ELR (cell line): ENCODE results near the gene MAN1A1.

Experiments used
- DNase-seq: peaks from one replicate; pipeline ENCODE4 v3.0.0-alpha.2; 2015; ENCODE audit warnings: low read depth

Gene MAN1A1

DNA sequence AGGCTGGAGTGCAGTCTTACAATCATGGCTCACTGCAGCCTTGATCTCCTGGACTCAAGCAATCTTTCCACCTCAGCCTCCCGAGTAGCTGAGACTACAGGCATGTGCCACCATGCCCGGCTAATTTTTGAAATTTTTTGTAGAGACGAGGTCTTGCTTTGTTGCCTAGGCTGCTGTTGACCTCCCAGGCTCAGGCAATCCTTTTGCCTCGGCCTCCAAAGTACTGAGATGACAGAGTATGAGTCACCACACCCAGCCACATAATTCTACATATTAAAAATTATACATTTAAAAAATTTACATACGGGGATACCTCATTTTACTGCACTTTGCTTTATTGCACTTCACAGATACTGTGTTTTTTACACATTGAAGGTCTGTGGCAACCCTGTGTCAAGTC lies 115.1 kb downstream of the MAN1A1 start:
- DNase-seq, result no peak

DNA sequence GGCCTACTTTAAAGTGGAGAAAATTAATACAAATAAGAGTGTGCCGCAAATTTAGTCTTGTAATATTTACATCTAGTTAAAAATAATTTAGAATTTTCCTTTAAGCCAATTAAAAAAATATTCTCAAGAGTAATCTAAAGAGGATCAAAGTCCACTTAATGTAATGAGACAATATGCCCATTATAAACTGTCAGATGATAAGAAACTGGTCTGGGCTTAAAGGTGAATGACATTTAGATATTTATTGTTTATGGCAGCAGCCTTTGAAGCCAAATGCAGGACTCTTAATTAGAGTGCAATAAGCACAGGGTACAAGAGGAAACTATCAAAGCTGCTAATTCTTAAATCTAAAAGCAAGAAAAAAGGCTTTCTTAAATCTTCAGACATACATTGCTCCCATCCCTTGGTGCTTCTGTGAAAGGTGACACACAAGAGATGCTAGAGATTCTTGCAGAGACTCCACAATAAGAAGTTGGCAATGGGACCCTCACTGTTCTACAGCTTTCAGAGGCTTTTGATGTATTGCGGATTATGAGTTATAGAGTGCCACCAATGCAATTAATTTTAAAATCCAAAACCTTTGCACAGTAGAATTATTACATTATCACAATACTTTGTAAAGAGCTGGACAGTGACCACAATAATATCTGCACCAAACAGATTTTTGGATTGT lies 116.1 kb downstream of the MAN1A1 start:
- no peak for DNase-seq

DNA sequence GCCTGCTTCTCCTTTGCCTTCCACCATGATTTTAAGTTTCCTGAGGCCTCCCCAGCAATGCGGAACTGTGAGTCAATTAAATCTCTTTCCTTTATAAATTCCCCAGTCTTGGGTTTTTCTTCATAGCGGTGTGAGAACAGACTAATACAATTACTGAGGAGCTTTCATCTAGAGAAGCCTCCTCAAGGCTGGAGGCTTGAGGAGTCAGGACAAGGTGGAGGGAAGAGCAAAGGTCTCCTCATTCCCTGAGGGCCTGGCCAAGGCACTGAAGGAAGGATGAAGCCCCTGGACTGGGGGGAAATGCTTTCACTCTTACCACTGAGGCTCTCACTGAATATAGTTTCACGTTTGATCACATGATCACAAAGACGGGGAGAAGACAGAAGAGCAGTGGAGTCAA lies 118.2 kb downstream of the MAN1A1 start:
- DNase-seq, result no peak

DNA sequence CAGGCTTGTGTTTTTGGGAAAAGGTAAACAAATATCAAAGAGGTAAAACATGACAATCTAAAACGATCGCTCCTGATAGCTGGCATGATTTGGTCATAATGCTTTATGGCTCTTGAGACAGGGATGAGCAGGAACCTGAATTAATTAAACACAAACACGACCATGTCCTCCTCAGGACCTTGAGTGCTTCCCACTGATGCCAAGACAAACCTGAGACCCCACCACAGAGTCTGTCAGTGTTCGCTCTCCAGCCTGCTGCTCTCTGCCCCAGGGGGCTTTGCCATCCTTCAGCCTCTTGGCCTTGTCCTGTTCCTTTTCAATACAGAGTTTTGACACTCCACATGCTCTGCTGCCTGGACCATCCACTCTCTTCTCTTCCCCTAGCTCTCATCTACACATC lies 119.4 kb downstream of the MAN1A1 start:
- DNase-seq, result no peak

- DNase-seq, result no peak
Observed at GRCh38 chr6:119227377-119227776, 122.2 kb downstream of the MAN1A1 start.

- DNase-seq, result no peak
Observed at GRCh38 chr6:119226089-119226488, 123.5 kb downstream of the MAN1A1 start.

DNA sequence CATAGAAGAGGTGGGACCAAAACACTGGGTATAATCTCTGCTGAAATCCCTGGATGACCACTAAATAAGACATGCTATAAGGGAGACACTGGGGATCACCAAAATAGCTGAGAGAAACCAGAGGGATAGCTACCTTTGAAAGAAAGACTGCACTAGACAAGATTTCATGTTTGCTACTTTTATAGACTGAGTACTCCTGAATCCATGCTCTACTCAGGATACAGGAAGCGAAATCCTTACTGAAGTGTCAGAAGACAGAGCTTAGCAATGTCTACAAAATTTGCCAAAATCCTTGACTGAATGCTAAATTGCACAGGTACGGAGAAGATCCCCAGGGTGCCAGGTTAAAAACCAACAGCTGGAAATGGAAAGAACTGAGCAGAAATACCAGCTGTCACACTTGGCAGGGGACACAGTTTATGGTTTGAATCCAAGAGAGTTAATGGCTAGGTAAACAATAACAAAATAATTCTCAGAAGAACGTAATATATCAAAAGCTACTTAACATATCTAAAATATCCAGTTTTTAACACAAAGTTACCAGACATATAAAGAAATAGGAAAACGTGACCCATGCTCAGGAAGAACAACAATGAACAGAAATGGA lies 125.4 kb downstream of the MAN1A1 start:
- DNase-seq, result no peak

DNA sequence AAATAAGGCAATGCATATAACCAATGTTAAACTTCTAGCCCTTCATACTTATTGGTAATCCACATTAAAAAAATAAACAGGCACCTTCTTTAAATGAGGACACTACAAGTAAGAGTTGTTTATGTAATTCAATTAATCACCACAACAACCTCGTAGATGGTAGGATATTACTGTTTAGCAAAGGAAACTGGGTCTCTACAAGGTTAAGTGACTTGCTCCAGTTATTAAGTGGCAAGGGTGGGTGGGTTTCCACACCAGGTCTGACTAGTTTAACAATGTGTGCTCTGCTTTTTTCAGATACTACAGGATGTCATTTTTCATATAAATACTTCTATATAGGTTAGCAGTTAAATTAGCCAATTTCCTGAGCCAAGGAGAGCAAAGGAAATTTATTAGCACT lies 129.1 kb downstream of the MAN1A1 start:
- no peak for DNase-seq

DNA sequence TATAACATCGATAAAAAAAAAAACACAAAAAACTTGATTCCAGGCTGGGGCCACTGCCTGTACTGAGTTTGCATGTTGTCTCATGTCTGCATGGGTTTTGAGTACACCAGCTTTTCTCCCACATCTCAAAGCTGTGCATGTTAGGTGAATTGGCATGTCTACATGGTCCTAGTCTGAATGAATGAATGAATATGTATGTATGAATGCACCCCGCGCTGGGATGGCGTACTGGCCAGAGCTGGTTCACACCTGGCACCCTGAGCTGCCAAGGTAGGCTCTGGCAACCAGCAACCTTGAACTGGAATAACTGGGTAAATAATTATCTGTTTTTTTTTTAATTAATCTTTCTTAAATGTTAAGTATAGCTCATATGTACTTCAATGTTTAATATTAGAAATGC lies 131.0 kb downstream of the MAN1A1 start:
- no peak for DNase-seq

DNA sequence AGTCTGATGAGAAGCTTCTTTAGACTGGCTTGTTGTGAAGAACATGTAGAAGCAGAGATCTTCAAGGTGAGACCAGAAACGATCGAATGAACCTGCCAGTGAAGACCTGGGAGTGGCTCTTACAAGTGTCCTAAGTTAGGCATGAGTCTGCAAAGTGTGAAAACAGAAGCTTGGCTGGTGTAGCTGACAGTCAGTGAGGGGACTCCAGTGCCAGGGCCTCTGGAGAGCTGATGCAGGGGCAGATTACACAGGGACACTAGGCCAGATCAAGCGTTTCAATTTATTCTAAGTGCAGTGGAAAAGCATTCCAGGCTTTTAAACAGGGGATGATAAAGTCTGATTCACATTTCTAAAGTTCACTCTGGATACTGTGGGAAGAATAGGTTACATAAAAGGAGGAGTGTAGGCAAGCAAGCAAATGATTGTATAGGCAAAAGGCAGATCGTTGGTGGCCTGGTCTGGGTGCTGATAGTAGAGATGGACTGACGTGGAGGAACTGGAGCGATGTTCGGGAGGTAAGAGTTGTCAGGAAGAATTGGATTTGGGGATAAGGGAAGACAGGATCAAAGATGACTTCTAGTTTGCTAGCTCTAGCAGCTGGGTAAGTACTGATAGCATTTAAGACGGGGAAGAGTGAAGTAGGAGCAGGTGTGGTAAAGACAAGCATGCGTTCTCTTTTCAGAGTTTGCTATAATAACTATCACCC lies 133.5 kb downstream of the MAN1A1 start:
- DNase-seq, result no peak

DNA sequence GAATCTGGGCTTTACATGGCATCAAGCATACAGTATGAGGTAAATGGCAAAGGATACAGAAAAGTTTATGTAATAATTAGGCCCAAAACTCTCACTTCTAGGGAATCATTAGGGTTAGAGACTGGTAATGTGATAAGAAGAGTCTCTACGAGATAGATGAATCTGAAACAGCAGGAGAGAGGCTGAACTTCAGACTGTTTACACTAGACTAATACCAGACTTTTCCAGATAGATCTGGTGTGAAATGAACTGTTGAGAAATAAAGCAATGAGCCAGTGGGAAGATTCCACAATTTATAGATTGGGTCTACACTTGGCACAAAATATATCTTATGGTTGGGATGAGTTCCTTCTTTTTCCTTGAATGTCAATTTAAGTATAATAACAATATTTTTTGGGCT lies 134.3 kb downstream of the MAN1A1 start:
- no peak for DNase-seq

DNA sequence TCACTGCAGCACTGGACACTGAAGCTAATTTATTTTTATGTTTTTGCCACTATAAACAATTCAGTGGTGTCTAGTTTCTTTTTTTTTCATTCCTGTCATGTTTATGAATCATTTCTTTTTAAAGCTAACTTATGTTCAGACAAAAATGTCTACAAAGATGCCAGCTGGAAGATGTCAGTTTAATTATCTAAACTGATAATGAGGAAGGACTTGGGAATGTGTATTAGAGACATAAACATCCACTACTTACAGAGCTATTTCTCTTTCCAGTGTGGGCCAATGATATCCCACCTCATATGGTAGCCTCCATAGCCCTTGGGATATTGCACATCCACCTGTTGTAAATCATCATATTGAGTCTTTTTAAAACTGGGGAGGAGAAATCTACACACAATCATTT lies 139.0 kb downstream of the MAN1A1 start:
- no peak for DNase-seq

DNA sequence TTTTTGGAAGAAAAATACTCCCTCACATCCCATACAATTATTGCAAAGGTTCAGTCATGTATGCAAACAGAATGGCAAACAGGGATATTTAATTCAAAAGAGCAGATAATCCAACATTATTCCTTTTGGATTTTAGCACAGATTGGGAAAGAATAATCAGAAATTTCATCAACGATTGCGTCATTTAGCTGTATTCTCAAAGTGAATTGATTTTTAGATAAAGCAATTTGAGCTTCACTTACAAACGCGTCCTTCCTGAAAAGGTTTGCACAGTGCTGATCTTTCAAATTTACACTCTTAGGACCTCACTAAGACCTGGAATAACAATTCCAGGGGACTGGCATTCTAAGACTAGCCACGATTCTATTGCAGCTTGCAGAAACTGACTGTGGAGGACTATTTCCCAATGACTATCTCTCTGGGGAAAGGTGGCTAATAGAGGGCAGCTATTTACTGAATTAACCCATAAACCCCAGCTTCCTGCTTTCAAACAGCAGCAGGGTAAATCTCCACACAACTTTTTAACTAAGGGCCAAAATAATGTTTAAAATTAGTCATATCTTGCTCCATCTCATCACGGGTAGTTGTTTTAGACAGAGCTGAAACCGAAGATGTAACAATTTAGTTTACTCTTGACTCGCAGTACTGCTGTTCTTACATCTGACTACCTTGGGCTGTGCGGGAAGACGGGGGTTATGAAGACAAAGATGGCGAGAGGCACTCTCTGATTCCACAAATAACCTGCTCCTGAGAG lies 139.9 kb downstream of the MAN1A1 start:
- no peak for DNase-seq

- DNase-seq, result no peak
Observed at GRCh38 chr6:119207971-119208725, 141.4 kb downstream of the MAN1A1 start.

DNA sequence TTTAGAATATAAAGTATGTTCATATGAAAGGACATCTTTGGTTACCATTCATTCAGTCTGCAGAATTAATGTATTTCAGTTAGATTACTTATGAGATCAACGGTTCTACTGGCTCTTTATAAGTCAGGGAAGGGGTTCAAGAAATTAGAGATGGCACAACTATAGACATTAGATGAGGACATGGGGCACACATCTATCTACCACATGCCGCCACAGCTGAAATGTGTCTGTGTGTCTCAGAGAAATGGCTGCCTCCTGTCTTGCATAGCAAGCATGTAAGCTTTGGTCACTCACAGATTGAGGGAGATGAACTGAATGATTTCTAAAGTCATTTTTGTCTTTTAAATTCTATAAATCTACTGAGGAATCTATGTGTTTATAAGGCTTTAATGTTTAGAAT lies 142.2 kb downstream of the MAN1A1 start:
- DNase-seq, result no peak

- DNase-seq, result no peak
Observed at GRCh38 chr6:119205911-119206618, 143.5 kb downstream of the MAN1A1 start.

GRCh38 chr6:119204719-119205118 lies 144.8 kb downstream of the MAN1A1 start:
- no peak for DNase-seq

GRCh38 chr6:119201480-119201879 lies 148.1 kb downstream of the MAN1A1 start:
- no peak for DNase-seq

- DNase-seq, result no peak
Observed at GRCh38 chr6:119200512-119201175, 148.9 kb downstream of the MAN1A1 start.

DNA sequence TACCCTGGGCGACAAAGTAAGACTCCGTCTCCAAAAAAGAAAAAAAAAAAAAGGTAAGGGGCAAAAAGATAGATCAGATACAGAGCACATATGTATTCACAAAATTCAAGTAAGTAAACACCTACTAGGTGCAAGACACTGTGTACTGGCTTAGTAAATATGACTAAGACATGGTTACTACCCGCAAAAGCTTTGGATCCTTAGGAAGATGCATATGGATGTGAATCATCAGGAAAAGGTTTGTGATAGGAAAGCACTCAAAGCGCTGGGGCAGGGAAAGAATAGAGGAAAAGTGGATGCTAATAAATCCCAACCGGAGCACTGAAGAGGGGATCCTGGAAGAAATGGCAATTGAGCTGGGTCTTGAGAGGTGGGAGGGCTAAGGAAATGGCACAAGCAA lies 152.3 kb downstream of the MAN1A1 start:
- DNase-seq, result no peak

DNA sequence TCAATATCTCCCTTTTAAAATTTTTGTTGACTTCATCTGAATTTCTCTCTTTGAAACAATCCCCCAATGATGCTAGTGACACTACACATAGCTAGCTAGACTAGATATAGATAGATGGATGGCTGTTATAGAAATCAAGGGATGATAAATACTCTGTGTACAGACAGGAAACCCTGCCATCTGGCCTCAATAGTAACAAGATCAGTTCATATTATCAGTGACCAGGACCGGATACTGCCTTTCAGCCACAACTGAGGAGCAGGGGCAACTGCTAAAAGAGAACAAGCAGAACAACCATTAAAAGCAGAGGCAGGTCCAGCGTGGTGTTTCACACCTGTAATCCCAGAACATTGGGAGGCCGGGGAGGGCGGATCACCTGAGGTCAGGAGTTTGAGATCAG lies 152.8 kb downstream of the MAN1A1 start:
- DNase-seq, result no peak
